Breast epithelium (tissue), 3 donors: ENCODE measurements around the gene IGFN1.

ENCODE experiments used
- CTCF ChIP-seq, 3 donors: fragments of 450-650 bp; IDR thresholded peaks; one replicate each; pipeline ENCODE4 v1.5.1; 2016 to 2017; ENCODE audit warnings: antibody characterized with exemption in 3 of 3, mild to moderate bottlenecking in 3 of 3, moderate library complexity in 3 of 3
- POLR2A ChIP-seq: fragments of 450-650 bp; IDR thresholded peaks from one replicate; pipeline ENCODE4 v1.6.1; 2016; ENCODE audit warnings: antibody characterized with exemption, mild to moderate bottlenecking, moderate library complexity

GRCh38 chr1:201185527-201186128 is 5.0 kb upstream of the IGFN1 start:
- no peak for TF ChIP-seq CTCF (IDR thresholded peaks at IDR 0.05)
- TF ChIP-seq POLR2A, result no peak
